ENCODE measurements around the gene LILRB3.
"Not testable (repeated sequence)": the region's sequence is repeated elsewhere in the genome, so short reads cannot be mapped to it uniquely, and the experiment has no call there.

Gene LILRB3

DNA sequence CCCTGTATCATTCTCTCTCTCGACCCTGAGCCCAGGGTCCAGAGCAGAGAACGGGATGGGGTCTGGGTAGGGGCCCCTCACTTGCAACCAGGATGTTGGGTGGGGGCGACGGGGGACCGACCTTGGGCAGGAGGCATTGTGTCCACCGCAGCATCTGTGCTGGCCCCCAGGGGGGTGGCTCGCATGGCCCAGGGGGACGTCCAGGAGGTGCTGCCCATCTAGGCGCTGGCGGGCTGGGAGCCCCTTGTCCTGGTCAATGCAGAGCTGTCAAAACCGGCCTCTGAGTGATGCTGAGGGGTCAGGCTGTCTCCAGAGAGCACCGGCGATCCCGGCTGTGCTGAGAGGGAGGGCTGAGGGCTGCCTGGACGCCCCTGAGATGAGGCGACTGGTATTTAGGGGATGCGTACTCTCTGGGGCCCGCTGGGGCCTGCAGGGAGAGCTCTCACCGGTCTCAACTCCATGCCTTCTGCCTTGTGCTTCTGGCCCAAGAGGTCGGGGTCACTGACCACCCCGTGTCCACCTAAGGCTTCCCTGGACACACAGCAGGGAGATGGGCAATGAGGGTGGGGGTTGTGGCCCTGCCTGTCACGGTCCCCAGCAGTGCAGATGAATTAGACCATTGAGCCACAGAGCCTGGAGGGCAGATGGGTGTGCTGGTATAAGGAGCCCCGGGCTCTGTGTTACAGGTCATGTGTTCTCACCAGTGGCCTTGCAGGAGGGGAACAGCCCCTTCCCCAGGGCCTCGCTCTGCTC, 13.6 kb downstream of the LILRB3 start:
- Histone ChIP-seq H3K36me3 (ENCODE audit: insufficient read depth, low read length) (peaks cover 17% of the 10 kb centered on the region), H3K27me3 (ENCODE audit: insufficient read depth, low read length) (no peaks in the 10 kb centered on the region), H2AFZ (ENCODE audit: low read length, unreplicated experiment) (no peak overlapping the region), H3K27ac (ENCODE audit: low read depth, low read length) (peak overlapping the region; percentile 84), H3K4me1 (ENCODE audit: control insufficient read depth, insufficient read depth, low read length, unreplicated experiment) (peaks cover 36% of the 10 kb centered on the region), H3K79me2 (ENCODE audit: control insufficient read depth, insufficient read depth, low read length, unreplicated experiment) (peaks cover 29% of the 10 kb centered on the region), H3K4me3 (ENCODE audit: low read depth, low read length) (no peak overlapping the region)

DNA sequence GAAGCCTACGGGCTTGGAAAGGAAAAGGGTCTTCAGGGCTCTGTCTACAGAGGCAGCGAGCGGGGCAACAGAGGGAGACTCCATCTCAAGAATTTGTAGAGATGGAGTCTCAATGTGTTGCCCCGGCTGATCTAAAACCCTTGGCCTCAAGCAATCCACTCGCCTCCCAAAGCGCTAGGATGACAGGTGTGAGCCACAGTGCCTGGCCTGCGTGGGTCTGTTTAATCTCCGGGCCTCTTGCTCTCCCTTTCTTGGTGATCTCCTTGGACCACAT, 14.1 kb downstream of the LILRB3 start:
- Histone ChIP-seq H3K27ac (ENCODE audit: low read depth, low read length) (peak overlapping the region; percentile 84), H3K27me3 (ENCODE audit: insufficient read depth, low read length) (no peaks in the 10 kb centered on the region), H3K4me1 (ENCODE audit: control insufficient read depth, insufficient read depth, low read length, unreplicated experiment) (peaks cover 39% of the 10 kb centered on the region), H3K4me3 (ENCODE audit: low read depth, low read length) (no peak overlapping the region), H3K36me3 (ENCODE audit: insufficient read depth, low read length) (peaks cover 17% of the 10 kb centered on the region), H3K79me2 (ENCODE audit: control insufficient read depth, insufficient read depth, low read length, unreplicated experiment) (peaks cover 34% of the 10 kb centered on the region), H2AFZ (ENCODE audit: low read length, unreplicated experiment) (no peak overlapping the region)

DNA sequence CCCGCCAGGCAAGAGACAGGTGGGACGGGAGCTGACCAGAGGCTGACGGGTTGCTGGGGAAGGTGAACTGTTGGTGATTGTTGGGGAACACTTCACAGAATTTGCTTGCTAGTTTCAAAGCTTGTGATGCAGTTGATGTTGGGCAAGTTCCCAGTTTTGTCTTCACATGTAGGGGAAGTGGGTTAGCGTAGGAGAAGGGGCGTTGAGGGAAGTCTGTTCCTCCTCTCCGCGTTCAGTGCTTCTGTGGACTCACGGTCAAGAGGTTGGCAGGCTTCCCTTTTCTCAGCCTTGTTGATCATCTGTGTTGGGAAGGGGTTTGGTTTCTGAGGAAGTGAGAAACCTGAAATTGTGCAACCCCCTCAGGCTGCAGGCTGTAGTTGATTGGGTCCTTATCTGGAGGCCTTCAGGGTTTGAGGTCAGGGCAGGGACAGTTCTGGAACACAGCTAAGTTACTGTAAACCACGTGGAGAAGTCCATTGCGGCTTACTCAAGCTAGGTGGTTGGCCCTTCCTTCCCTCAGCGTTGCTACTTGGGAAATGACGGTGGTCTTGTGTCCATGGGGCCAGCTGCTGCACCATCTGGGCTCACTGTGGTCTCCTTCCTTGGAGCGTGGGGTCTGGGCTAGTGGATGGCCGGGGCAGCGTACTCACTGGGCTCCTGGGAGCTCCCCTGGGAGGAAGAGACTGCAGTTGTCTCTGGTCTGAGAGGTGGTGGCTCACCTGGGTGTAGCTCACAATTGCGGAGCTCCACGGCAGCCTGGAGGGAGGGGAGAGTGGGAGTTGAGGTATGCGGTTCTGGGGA, 14.6 kb downstream of the LILRB3 start:
- H3K27ac ChIP-seq (ENCODE audit: low read depth, low read length) = peak overlapping the region; percentile 84
- H3K4me3 ChIP-seq (ENCODE audit: low read depth, low read length) = no peak overlapping the region
- H3K4me1 ChIP-seq (ENCODE audit: control insufficient read depth, insufficient read depth, low read length, unreplicated experiment) = peaks cover 42% of the 10 kb centered on the region
- peaks cover 40% of the 10 kb centered on the region for H3K79me2 ChIP-seq (ENCODE audit: control insufficient read depth, insufficient read depth, low read length, unreplicated experiment)
- H3K27me3 ChIP-seq (ENCODE audit: insufficient read depth, low read length) = no peaks in the 10 kb centered on the region
- no peak overlapping the region for H2AFZ ChIP-seq (ENCODE audit: low read length, unreplicated experiment)
- peaks cover 19% of the 10 kb centered on the region for H3K36me3 ChIP-seq (ENCODE audit: insufficient read depth, low read length)

DNA sequence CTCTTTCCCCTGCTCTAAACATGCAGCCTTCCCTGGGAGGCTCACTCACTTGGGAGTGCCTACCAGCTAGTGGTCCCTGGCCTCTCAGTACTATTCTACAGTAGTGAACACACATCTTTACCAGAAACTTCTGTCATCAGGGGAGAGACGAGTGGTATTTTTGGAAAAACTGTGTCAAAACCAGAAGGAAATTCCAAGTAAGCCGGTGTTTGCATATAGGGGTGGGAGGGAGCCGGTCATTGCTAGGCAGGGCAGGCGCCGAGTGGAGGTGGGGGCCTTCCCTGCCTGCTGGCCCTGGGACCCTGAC, 15.2 kb downstream of the LILRB3 start:
- no peaks in the 10 kb centered on the region for H3K27me3 ChIP-seq (ENCODE audit: insufficient read depth, low read length)
- H3K36me3 ChIP-seq (ENCODE audit: insufficient read depth, low read length) = peaks cover 24% of the 10 kb centered on the region
- peak overlapping the region; percentile 84 for H3K27ac ChIP-seq (ENCODE audit: low read depth, low read length)
- peaks cover 45% of the 10 kb centered on the region for H3K79me2 ChIP-seq (ENCODE audit: control insufficient read depth, insufficient read depth, low read length, unreplicated experiment)
- H3K4me1 ChIP-seq (ENCODE audit: control insufficient read depth, insufficient read depth, low read length, unreplicated experiment) = peaks cover 48% of the 10 kb centered on the region
- no peak overlapping the region for H2AFZ ChIP-seq (ENCODE audit: low read length, unreplicated experiment)
- H3K4me3 ChIP-seq (ENCODE audit: low read depth, low read length) = no peak overlapping the region

DNA sequence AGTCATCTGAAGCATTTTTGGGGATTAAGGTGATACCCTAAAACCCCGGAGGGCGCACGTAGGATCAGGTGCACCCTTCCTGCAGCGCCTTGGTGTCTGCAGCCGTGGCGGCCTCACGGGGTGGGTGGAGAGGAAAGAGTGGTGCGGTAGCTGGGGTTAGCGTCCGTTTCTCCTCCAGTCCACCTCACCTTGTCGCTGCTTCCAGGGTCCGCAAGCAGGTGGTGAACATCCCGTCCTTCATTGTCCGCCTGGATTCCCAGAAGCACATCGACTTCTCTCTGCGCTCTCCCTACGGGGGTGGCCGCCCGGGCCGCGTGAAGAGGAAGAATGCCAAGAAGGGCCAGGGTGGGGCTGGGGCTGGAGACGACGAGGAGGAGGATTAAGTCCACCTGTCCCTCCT, 15.6 kb downstream of the LILRB3 start:
- Histone ChIP-seq H3K79me2 (ENCODE audit: control insufficient read depth, insufficient read depth, low read length, unreplicated experiment) (peaks cover 50% of the 10 kb centered on the region), H3K4me1 (ENCODE audit: control insufficient read depth, insufficient read depth, low read length, unreplicated experiment) (peaks cover 52% of the 10 kb centered on the region), H3K36me3 (ENCODE audit: insufficient read depth, low read length) (peaks cover 29% of the 10 kb centered on the region)
- not testable (repeated sequence) for H3K4me3 ChIP-seq (ENCODE audit: low read depth, low read length); H3K27me3 ChIP-seq (ENCODE audit: insufficient read depth, low read length); H2AFZ ChIP-seq (ENCODE audit: low read length, unreplicated experiment); H3K27ac ChIP-seq (ENCODE audit: low read depth, low read length)

DNA sequence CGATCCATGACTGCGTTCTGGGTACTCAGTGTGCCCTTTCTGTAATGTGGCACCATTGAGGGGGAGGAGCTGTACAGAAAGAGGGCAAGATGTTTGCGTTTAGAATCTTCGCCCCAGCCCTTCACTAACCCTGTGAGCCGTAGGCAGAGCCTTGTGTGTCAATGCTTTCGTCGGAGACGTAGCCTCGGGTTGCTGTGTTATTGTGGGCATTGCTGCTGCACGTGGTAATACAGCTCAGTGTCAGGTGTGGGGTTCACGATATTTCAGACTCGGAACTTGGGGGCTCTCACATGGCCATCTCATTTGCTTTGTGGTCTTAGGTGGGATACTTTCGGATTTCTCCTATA, 16.0 kb downstream of the LILRB3 start:
- Histone ChIP-seq H3K27me3 (ENCODE audit: insufficient read depth, low read length) (no peaks in the 10 kb centered on the region), H3K79me2 (ENCODE audit: control insufficient read depth, insufficient read depth, low read length, unreplicated experiment) (peaks cover 54% of the 10 kb centered on the region), H2AFZ (ENCODE audit: low read length, unreplicated experiment) (no peak overlapping the region), H3K4me3 (ENCODE audit: low read depth, low read length) (no peak overlapping the region), H3K4me1 (ENCODE audit: control insufficient read depth, insufficient read depth, low read length, unreplicated experiment) (peaks cover 56% of the 10 kb centered on the region), H3K36me3 (ENCODE audit: insufficient read depth, low read length) (peaks cover 32% of the 10 kb centered on the region), H3K27ac (ENCODE audit: low read depth, low read length) (no peak overlapping the region)

DNA sequence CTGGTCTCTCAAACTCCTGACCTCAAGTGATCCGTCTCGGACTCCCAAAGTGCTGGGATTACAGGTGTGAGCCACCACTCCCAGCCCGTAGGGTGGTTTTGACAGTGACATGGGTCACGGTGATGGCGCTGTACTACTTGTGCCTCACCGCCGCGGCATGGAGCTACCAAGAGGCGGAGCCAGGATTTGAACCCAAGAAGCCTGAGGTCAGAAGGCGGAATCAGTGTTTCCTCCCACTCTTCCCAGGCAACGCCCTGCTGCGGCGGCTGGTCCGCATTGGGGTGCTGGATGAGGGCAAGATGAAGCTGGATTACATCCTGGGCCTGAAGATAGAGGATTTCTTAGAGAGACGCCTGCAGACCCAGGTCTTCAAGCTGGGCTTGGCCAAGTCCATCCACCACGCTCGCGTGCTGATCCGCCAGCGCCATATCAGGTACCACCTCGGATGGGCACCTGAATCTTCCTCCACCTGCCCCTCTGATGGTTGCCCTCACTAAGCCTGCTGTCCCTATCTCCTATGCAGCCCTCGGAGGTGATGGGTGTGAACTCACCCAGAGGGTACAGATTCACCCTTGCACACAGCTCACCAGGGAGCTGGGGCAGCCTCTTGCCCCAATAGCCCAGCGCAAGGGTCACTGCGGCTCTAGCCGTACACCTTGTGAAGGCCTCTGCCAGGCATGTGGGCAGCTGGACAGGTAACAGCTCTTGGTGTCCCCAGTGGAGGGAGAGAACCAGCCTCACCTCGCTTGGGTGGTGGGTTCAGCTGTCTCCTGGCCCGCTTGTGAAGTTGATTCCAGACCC, 16.6 kb downstream of the LILRB3 start:
- H3K36me3 ChIP-seq (ENCODE audit: insufficient read depth, low read length) = peaks cover 37% of the 10 kb centered on the region
- peaks cover 58% of the 10 kb centered on the region for H3K4me1 ChIP-seq (ENCODE audit: control insufficient read depth, insufficient read depth, low read length, unreplicated experiment)
- H3K27ac ChIP-seq (ENCODE audit: low read depth, low read length) = no peak overlapping the region
- H3K27me3 ChIP-seq (ENCODE audit: insufficient read depth, low read length) = no peaks in the 10 kb centered on the region
- H3K4me3 ChIP-seq (ENCODE audit: low read depth, low read length) = no peak overlapping the region
- peaks cover 59% of the 10 kb centered on the region for H3K79me2 ChIP-seq (ENCODE audit: control insufficient read depth, insufficient read depth, low read length, unreplicated experiment)
- no peak overlapping the region for H2AFZ ChIP-seq (ENCODE audit: low read length, unreplicated experiment)

DNA sequence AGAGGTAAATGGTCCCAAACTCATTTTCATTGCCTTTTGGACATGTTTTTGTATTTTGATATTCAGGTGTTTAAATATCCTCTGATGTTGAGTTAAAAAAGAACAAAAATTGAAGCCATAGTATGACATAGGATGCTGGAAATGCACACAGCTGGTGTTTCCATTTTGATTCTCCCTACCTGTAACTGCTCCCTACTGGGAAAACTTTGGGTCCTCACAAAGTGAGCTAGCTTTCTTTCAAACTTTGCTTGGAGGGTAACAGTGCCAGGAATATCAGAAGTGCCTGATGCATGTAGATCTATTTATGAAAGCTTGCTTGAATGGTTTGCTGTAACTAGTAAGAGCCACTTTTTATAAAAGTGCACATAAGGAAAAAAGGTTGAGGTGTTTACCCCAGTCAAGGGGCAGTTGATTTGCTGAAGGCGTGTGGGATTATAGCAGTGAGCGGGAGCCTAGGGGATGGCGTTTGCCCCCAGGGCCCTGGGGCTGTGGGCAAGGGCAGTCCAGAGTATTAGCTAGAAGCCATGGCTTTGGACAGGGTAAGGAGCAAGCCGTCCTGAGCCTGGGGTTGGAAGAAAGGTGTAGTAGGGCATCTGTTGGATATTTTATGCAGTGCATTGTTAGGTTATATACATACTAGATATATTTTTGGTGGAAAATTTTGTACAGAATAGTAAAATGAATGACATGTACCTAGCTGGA, 17.9 kb downstream of the LILRB3 start:
- H3K4me3 ChIP-seq (ENCODE audit: low read depth, low read length) = no peak overlapping the region
- no peaks in the 10 kb centered on the region for H3K27me3 ChIP-seq (ENCODE audit: insufficient read depth, low read length)
- peaks cover 53% of the 10 kb centered on the region for H3K4me1 ChIP-seq (ENCODE audit: control insufficient read depth, insufficient read depth, low read length, unreplicated experiment)
- no peak overlapping the region for H2AFZ ChIP-seq (ENCODE audit: low read length, unreplicated experiment)
- H3K27ac ChIP-seq (ENCODE audit: low read depth, low read length) = no peak overlapping the region
- peaks cover 62% of the 10 kb centered on the region for H3K79me2 ChIP-seq (ENCODE audit: control insufficient read depth, insufficient read depth, low read length, unreplicated experiment)
- H3K36me3 ChIP-seq (ENCODE audit: insufficient read depth, low read length) = peaks cover 39% of the 10 kb centered on the region

DNA sequence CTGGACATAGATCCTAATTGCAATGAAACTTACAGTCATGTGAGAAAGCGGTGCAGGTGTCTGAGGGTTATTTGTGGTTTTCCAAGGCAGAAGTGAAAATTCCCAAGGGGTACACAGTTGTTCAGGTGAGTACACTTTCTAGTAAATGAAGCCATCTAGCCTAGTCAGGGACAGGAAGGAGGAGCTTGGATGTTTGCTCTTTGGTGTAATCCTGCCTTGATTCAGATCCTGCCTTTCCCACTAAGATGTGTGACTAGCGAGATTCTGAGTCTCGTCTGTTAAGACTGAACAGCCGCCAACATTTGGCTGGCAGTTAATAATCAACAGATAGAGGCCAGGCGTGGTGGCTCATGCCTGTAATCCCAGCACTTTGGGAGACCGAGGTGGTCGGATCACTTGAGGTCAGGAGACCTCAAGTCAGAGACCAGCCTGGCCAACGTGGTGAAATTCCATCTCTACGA, 19.6 kb downstream of the LILRB3 start:
- Histone ChIP-seq H2AFZ (ENCODE audit: low read length, unreplicated experiment) (no peak overlapping the region), H3K36me3 (ENCODE audit: insufficient read depth, low read length) (peaks cover 39% of the 10 kb centered on the region), H3K4me1 (ENCODE audit: control insufficient read depth, insufficient read depth, low read length, unreplicated experiment) (peaks cover 37% of the 10 kb centered on the region), H3K4me3 (ENCODE audit: low read depth, low read length) (peak overlapping the region; percentile 93), H3K79me2 (ENCODE audit: control insufficient read depth, insufficient read depth, low read length, unreplicated experiment) (peaks cover 62% of the 10 kb centered on the region), H3K27ac (ENCODE audit: low read depth, low read length) (no peak overlapping the region), H3K27me3 (ENCODE audit: insufficient read depth, low read length) (no peaks in the 10 kb centered on the region)

DNA sequence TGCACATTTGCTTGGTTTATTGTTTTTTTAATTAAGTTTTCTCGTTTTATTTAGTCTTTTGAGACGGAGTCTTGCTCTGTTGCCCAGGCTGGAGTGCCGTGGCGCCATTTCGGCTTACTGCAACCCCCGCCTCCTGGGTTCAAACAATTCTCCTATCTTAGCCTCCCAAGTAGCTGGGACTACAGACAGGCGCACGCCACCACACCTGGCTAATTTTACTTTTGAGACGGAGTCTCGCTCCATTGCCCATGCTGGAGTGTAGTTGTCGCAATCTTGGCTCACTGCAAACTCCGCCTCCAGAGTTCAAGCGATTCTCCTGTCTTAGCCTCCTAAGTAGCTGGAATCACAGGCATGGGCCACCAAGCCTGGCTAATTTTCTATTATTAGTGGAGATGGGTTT, 20.8 kb downstream of the LILRB3 start:
- Histone ChIP-seq H3K4me1 (ENCODE audit: control insufficient read depth, insufficient read depth, low read length, unreplicated experiment) (peaks cover 31% of the 10 kb centered on the region), H2AFZ (ENCODE audit: low read length, unreplicated experiment) (no peak overlapping the region), H3K79me2 (ENCODE audit: control insufficient read depth, insufficient read depth, low read length, unreplicated experiment) (peaks cover 60% of the 10 kb centered on the region), H3K4me3 (ENCODE audit: low read depth, low read length) (peak overlapping the region; percentile 93), H3K27ac (ENCODE audit: low read depth, low read length) (0 out of 2 replicates have a peak overlapping the region, but pooled peaks have one; percentile 89), H3K36me3 (ENCODE audit: insufficient read depth, low read length) (peaks cover 35% of the 10 kb centered on the region), H3K27me3 (ENCODE audit: insufficient read depth, low read length) (no peaks in the 10 kb centered on the region)
